Measurements from ENCODE around the gene YWHAH. TPM values are rescaled to one million over a fixed set of nuclear protein-coding genes. Genes with fewer than 3 reads are reported as not detected.

The YWHAH gene
- total RNA-seq, 2 experiments from 2014 or later: 113 to 145 TPM

- Histone ChIP-seq H3K79me2 (ENCODE audit: insufficient read depth, low read depth, low read length) (no peaks in the 10 kb centered on the region), H2AFZ (ENCODE audit: low read length) (no peak overlapping the region), H3K4me3 (ENCODE audit: low read depth, low read length, poor library complexity, severe bottlenecking) (no peak overlapping the region), H3K9me3 (ENCODE audit: low read length) (no peaks in the 10 kb centered on the region), H3K9me2 (ENCODE audit: insufficient read depth, low read length) (no peaks in the 10 kb centered on the region), H3K4me1 (ENCODE audit: insufficient read depth, low read length, poor library complexity, severe bottlenecking) (no peaks in the 10 kb centered on the region), H4K20me1 (ENCODE audit: insufficient read depth, low read length) (no peaks in the 10 kb centered on the region), H3K4me2 (ENCODE audit: low read length) (no peak overlapping the region), H3K36me3 (ENCODE audit: insufficient read depth, low read length) (peaks cover 76% of the 10 kb centered on the region), H3K27ac (ENCODE audit: low read depth, low read length, poor library complexity, severe bottlenecking) (no peak overlapping the region)
- no TSS peak for BruUV-seq (replicated peaks)
- intact Hi-C loops (cut with micrococcal nuclease; ENCODE audit: unreplicated experiment): no loop called here
- ChIA-PET POLR2A (interaction anchor here (0.6 kb wide), 1 partner anchor 14 kb away, joined by 3 read pairs; no protein-coding TSS in a partner anchor), CTCF (ENCODE audit: unreplicated experiment) (no interaction called here)
- TF ChIP-seq CTCF (conservative IDR thresholded peaks at IDR 0.05; ENCODE audit: low read length) (no peak), EZH2phosphoT487 (IDR thresholded peaks at IDR 0.05; ENCODE audit: borderline replicate concordance, low read depth, low read length) (no peak)
- DNase-seq (ENCODE audit: low spot score): no peak
These were observed 47.9 kb upstream of the YWHAH start for GRCh38 chr22:31896472-31896871.

GRCh38 chr22:31897842-31898805, 46.2 kb upstream of the YWHAH start:
- no peak overlapping the region for H3K4me3 ChIP-seq (ENCODE audit: low read depth, low read length, poor library complexity, severe bottlenecking)
- TF ChIP-seq CTCF (conservative IDR thresholded peaks at IDR 0.05; ENCODE audit: low read length) (no peak), EZH2phosphoT487 (IDR thresholded peaks at IDR 0.05; ENCODE audit: borderline replicate concordance, low read depth, low read length) (no peak)
- intact Hi-C loops (cut with micrococcal nuclease; ENCODE audit: unreplicated experiment): no loop called here
- no peak overlapping the region for H2AFZ ChIP-seq (ENCODE audit: low read length)
- H3K4me1 ChIP-seq (ENCODE audit: insufficient read depth, low read length, poor library complexity, severe bottlenecking): no peaks in the 10 kb centered on the region
- H3K9me3 ChIP-seq (ENCODE audit: low read length): no peaks in the 10 kb centered on the region
- peaks cover 81% of the 10 kb centered on the region for H3K36me3 ChIP-seq (ENCODE audit: insufficient read depth, low read length)
- no TSS peak for BruUV-seq (replicated peaks)
- no peak for DNase-seq (ENCODE audit: low spot score)
- no peak overlapping the region for H3K27ac ChIP-seq (ENCODE audit: low read depth, low read length, poor library complexity, severe bottlenecking)
- no peaks in the 10 kb centered on the region for H4K20me1 ChIP-seq (ENCODE audit: insufficient read depth, low read length)
- no peak overlapping the region for H3K4me2 ChIP-seq (ENCODE audit: low read length)
- H3K79me2 ChIP-seq (ENCODE audit: insufficient read depth, low read depth, low read length): no peaks in the 10 kb centered on the region
- ChIA-PET POLR2A (interaction anchor here (1.0 kb wide), 1 partner anchor 52 kb away, joined by 5 read pairs; no protein-coding TSS in a partner anchor), CTCF (ENCODE audit: unreplicated experiment) (interaction anchor here (0.6 kb wide), 1 partner anchor 76 kb away, joined by 3 read pairs; no protein-coding TSS in a partner anchor)
- H3K9me2 ChIP-seq (ENCODE audit: insufficient read depth, low read length): no peaks in the 10 kb centered on the region

- BruUV-seq (replicated peaks): no TSS peak
- no peaks in the 10 kb centered on the region for H3K9me2 ChIP-seq (ENCODE audit: insufficient read depth, low read length)
- no peak for DNase-seq (ENCODE audit: low spot score)
- H3K79me2 ChIP-seq (ENCODE audit: insufficient read depth, low read depth, low read length): no peaks in the 10 kb centered on the region
- no peak for TF ChIP-seq CTCF (conservative IDR thresholded peaks at IDR 0.05; ENCODE audit: low read length)
- TF ChIP-seq EZH2phosphoT487 (IDR thresholded peaks at IDR 0.05; ENCODE audit: borderline replicate concordance, low read depth, low read length): no peak
- H3K36me3 ChIP-seq (ENCODE audit: insufficient read depth, low read length): peaks cover 77% of the 10 kb centered on the region
- no peak overlapping the region for H3K4me2 ChIP-seq (ENCODE audit: low read length)
- no peaks in the 10 kb centered on the region for H3K9me3 ChIP-seq (ENCODE audit: low read length)
- intact Hi-C loops (cut with micrococcal nuclease; ENCODE audit: unreplicated experiment): no loop called here
- no peak overlapping the region for H2AFZ ChIP-seq (ENCODE audit: low read length)
- no peaks in the 10 kb centered on the region for H3K4me1 ChIP-seq (ENCODE audit: insufficient read depth, low read length, poor library complexity, severe bottlenecking)
- H3K27ac ChIP-seq (ENCODE audit: low read depth, low read length, poor library complexity, severe bottlenecking): no peak overlapping the region
- H3K4me3 ChIP-seq (ENCODE audit: low read depth, low read length, poor library complexity, severe bottlenecking): no peak overlapping the region
- H4K20me1 ChIP-seq (ENCODE audit: insufficient read depth, low read length): no peaks in the 10 kb centered on the region
- CTCF ChIA-PET (ENCODE audit: unreplicated experiment): no interaction called here
- POLR2A ChIA-PET: interaction anchor here (1.0 kb wide), 1 partner anchor 51 kb away, joined by 5 read pairs; no protein-coding TSS in a partner anchor
These were observed 45.4 kb upstream of the YWHAH start for GRCh38 chr22:31898926-31899325.
